Omental fat pad (tissue), 4 donors: Measurements from ENCODE around the gene EBF3. TPM values are rescaled to one million over a fixed set of nuclear protein-coding genes. Genes with fewer than 3 reads are reported as not detected.

Source experiments
- ATAC-seq: fragments of 150-250 bp; one replicate; pipeline ENCODE4 v1.9.1; 2016; ENCODE audit warnings: mild to moderate bottlenecking, moderate library complexity; ENCODE audit not compliant: low FRiP score
- DNase-seq: peaks from one replicate; pipeline ENCODE4 v3.0.0-alpha.2; 2019; ENCODE audit warnings: low spot score
- total RNA-seq, 4 donors: library from RNA; depleted of rRNA; stranded (reverse); fragments of >200 nt; gene quantifications; one replicate each; pipeline ENCODE4 v1.1.0, GENCODE V29; 2016
- TF ChIP-seq, protein P1 (sequence below), 3 donors: fragments of 450-650 bp; IDR thresholded peaks; one replicate each; pipeline ENCODE4 v1.5.1; 2016 to 2017; ENCODE audit warnings: antibody characterized with exemption in 3 of 3, mild to moderate bottlenecking in 3 of 3, moderate library complexity in 2 of 3

The EBF3 gene
- total RNA-seq, 4 donors from 2014 or later: 4.0 to 50.8 (median 18.8) TPM

DNA sequence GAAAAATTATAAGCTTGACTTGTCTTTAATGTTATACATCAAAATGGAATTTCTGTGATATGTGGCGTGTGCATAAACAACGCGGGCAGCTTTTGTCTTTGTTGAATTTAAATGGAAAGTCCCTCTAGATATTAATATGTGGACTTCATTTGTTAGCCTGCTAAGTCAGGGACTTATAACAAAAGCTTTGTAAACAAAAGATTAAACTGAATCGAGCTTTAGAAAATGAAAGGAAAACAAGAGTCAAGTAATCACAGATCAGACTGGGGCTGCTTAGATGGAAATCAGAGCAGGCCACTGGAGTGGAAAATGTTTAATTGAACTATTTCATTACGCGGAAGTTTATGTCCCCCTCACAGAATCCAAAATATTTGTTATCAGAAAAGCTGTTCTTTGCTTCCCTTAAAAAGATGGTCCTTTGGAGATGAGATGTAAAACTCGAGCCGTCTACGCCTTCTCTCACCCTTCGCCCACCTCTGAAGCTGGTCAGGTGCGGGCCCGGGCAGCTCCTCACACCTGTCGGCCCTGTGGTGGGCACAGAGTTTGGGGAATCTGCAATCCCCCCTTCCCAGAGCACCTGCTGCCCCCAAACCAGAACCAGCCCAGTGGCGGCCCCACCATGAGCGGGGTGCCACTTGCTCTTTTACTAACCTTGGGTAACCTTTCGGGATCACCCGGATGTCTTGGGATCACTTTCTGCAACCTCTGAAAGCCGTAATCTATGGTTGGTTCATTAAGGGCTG lies 116.2 kb downstream of the EBF3 start:
- DNase-seq (no peak), ATAC-seq (no peak)
- TF ChIP-seq, protein P1, sequence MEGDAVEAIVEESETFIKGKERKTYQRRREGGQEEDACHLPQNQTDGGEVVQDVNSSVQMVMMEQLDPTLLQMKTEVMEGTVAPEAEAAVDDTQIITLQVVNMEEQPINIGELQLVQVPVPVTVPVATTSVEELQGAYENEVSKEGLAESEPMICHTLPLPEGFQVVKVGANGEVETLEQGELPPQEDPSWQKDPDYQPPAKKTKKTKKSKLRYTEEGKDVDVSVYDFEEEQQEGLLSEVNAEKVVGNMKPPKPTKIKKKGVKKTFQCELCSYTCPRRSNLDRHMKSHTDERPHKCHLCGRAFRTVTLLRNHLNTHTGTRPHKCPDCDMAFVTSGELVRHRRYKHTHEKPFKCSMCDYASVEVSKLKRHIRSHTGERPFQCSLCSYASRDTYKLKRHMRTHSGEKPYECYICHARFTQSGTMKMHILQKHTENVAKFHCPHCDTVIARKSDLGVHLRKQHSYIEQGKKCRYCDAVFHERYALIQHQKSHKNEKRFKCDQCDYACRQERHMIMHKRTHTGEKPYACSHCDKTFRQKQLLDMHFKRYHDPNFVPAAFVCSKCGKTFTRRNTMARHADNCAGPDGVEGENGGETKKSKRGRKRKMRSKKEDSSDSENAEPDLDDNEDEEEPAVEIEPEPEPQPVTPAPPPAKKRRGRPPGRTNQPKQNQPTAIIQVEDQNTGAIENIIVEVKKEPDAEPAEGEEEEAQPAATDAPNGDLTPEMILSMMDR (IDR thresholded peaks at IDR 0.05): no peak

DNA sequence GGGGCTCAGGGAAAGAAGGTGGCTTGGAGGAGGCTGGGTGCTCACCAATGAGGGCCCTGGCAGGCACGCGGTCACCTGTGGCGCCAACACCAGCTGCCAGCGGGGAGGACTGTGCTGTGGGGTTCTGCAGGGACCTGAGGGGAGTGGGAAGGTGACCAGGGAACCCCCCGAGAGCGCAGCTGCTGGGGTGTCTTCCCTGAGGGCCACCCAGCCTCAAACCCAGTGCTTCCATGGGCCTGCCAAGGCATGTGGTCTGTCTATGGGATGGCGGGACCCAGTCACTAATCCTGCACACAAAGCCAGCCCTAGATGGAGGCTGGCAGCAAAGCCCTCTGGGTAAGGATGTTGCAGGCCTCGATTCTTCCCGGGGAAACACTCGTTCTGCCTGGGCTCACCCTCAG lies 117.1 kb downstream of the EBF3 start:
- TF ChIP-seq, protein P1 (IDR thresholded peaks at IDR 0.05): no peak
- DNase-seq (no peak), ATAC-seq (no peak)

DNA sequence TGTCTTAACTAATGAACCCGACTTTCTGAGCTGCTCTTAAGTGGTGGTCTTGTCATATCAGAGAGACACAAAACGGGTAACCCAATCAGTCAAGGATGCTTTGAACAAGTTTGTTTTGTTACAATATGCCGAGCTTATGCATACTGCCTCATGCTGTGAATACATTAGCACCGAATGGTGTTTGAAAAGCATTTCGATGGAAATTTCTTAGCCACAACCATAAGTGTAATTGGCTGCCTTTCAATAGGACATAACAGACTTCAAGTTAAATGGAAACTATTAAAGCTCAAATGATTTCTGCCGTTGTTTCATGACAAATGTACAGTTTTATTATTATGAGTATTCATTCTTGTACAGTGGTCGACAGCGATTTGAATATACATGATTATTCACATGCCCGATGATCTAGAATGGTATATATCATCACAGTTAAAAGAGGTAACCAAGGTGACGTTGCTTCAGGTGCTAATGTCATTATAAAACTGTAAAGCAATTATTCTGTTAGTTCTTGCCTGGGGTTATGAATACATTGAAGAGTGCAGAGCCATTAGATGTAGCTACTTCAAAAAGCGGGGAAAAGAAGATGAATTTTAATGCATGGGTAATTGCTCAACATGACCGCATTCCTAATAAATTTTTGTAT lies 118.8 kb downstream of the EBF3 start:
- ATAC-seq (no peak), DNase-seq (no peak)
- TF ChIP-seq, protein P1 (IDR thresholded peaks at IDR 0.05): no peak

DNA sequence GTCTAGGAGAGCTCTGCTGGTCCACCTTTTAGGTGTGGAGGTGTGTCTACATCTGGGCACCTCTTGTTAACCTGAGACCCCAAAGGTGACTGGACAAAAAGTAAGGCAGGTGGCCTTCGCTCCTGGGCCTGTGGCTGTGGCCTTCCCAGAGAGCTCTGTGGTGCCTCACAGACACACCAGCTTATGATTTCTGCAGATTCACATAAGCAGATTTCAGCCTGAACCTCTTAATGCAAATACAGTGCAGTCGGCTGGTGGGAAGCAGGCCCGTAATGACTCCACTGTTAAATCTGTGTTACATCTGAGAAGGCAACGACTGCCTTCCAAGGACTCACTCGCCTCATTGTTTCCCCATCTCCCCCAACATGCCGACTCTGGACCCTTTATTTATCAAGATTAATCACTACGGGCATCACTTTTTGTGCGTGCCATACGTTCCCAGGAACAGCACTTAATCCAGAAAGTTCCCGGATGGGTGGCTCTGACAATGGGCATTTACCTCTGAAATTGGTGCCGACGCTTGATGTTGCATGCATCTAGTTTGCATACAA lies 119.8 kb downstream of the EBF3 start:
- TF ChIP-seq, protein P1 (IDR thresholded peaks at IDR 0.05): no peak
- no peak for ATAC-seq

DNA sequence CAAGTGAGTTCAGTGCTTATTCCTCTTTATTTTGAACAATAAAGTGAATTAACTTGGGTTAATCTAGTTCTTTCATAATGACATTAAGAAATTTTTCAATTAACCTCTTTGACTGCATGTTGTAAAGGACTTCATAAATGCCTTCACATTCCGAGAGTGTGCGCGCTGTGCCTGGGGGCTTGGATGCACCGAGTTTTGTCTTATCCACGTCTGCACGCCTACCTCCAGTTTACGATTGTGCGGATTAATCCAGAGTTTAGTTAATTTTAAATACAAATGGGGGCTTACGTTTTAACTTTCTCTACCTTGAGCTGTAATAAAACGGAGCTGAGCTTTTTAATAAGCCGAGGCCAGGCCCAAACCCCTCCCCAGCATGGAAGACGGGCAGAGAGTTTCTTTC lies 120.4 kb downstream of the EBF3 start:
- no peak for ATAC-seq
- no peak for DNase-seq
- TF ChIP-seq, protein P1 (IDR thresholded peaks at IDR 0.05): no peak

More for the DNA sequence above, 119.8 kb downstream of the EBF3 start:
- DNase-seq: no peak

DNA sequence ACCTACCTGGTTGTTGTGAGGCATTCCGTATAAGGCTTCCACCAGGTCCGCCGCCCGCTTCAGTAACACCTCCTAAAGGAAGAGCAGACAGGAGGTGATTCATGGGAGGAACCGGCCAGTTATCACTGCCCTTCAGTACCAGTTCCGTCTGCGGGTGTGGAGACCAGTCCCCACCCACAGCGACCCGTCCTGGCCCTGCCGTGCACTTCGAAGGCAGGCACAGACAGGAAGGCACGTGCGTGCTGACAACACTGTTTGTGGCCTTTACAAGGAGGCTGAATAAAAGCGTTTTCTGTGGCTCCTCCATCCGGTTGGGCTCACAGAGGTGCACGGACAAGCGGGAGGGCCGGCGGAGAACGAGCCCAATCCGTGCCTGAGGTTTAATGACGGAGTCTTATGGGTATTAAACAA lies 120.9 kb downstream of the EBF3 start:
- DNase-seq: no peak
- ATAC-seq: no peak
- TF ChIP-seq, protein P1 (IDR thresholded peaks at IDR 0.05): no peak
